T47D (cell line): ENCODE results near the gene FADS3.
A peak's percentile ranks its signal among the peaks of the same experiment; 100 is the strongest.

ENCODE experiments used
- DNase-seq, 2 experiments: peaks; one replicate each; pipeline versions ENCODE4 v3.0.0 to v3.0.0-alpha.2; 2011 to 2012; ENCODE audit warnings: low read depth in 1 of 2, low spot score in 1 of 2
- JUND ChIP-seq: IDR thresholded peaks from 2 replicates; pipeline ENCODE4 v1.6.1; 2012; ENCODE audit warnings: low read depth
- in situ Hi-C: cut with HindIII; loops from 2 replicates; pipeline ENCODE4 v1.10.0; 2016; ENCODE audit warnings: low sequenced_read_pairs, low pct_unique_long_range_greater_than_20kb

Gene FADS3

GRCh38 chr11:61919705-61920631, 28.6 kb upstream of the FADS3 start:
- TF ChIP-seq JUND: no peak
- in situ Hi-C loops: no loop called here
- DNase-seq: no peak

- DNase-seq: no peak
- in situ Hi-C loops: no loop called here
- no peak for TF ChIP-seq JUND
These were observed 27.8 kb upstream of the FADS3 start for GRCh38 chr11:61918938-61919704.

- in situ Hi-C loops: no loop called here
- TF ChIP-seq JUND: no peak
- DNase-seq: no peak
These were observed 27.0 kb upstream of the FADS3 start for GRCh38 chr11:61918251-61918937.

- DNase-seq: peak; percentile 41 to 79
- no peak for TF ChIP-seq JUND
- in situ Hi-C loops: no loop called here
These were observed 26.2 kb upstream of the FADS3 start, which contains the start of gene RAB3IL1 for GRCh38 chr11:61917334-61918109. Gene RAB3IL1, minus strand, starts transcription at chr11:61917566. Its CDS starts 199 bp downstream, at chr11:61917367.

GRCh38 chr11:61916737-61917333, 25.5 kb upstream of the FADS3 start:
- TF ChIP-seq JUND: no peak
- no peak for DNase-seq
- in situ Hi-C loops: no loop called here

- in situ Hi-C loops: no loop called here
- no peak for DNase-seq
- TF ChIP-seq JUND: no peak
These were observed 23.3 kb upstream of the FADS3 start for GRCh38 chr11:61914471-61915171.

GRCh38 chr11:61913699-61914395, 22.5 kb upstream of the FADS3 start:
- in situ Hi-C loops: no loop called here
- TF ChIP-seq JUND: no peak
- no peak for DNase-seq

GRCh38 chr11:61912991-61913698, 21.8 kb upstream of the FADS3 start:
- TF ChIP-seq JUND: no peak
- DNase-seq: no peak
- in situ Hi-C loops: no loop called here

GRCh38 chr11:61912530-61912898, 21.2 kb upstream of the FADS3 start:
- no peak for DNase-seq
- in situ Hi-C loops: no loop called here
- TF ChIP-seq JUND: no peak
